Measurements from ENCODE around the gene PFKL. TPM values are rescaled to one million over a fixed set of nuclear protein-coding genes. Genes with fewer than 3 reads are reported as not detected.

Gene PFKL
- total and polyA plus RNA-seq, 2 of the 8 experiments (the other 6 are each of a cell fraction or from before 2014, with no cell fraction given) = 80.2 to 82.3 TPM

- TF ChIP-seq CHD7 (IDR thresholded peaks at IDR 0.05; ENCODE audit: insufficient replicate concordance, low read length) = no peak
- no peak for TF ChIP-seq GABPA (IDR thresholded peaks at IDR 0.05; ENCODE audit: borderline replicate concordance, insufficient read depth, low read length)
- no peak for TF ChIP-seq TAF1 (IDR thresholded peaks at IDR 0.05; ENCODE audit: low read depth, low read length)
- no peak for TF ChIP-seq TAF7 (optimal IDR thresholded peaks at IDR 0.05; ENCODE audit: borderline replicate concordance, low read depth, low read length)
- TF ChIP-seq POLR2AphosphoS5 (IDR thresholded peaks at IDR 0.05; ENCODE audit: low read depth, low read length) = no peak
- TF ChIP-seq SAP30 (IDR thresholded peaks at IDR 0.05; ENCODE audit: insufficient read depth, insufficient replicate concordance, low read length) = no peak
- TF ChIP-seq EGR1 (IDR thresholded peaks at IDR 0.05; ENCODE audit: borderline replicate concordance, low read depth, low read length) = no peak
- TF ChIP-seq KDM4A (IDR thresholded peaks at IDR 0.05; ENCODE audit: low read depth, low read length, severe bottlenecking) = no peak
- TF ChIP-seq CHD1 (IDR thresholded peaks at IDR 0.05; ENCODE audit: low read depth, low read length) = no peak
- TF ChIP-seq BACH1 (IDR thresholded peaks at IDR 0.05; ENCODE audit: low read length) = no peak
Observed at GRCh38 chr21:44263221-44263760, 36.6 kb upstream of the PFKL start (continued).

Measured in H1 (cell line).